Thoracic aorta (tissue), 2 donors: Measurements from ENCODE around the gene GNG7. TPM values are rescaled to one million over a fixed set of nuclear protein-coding genes. Genes with fewer than 3 reads are reported as not detected.
A peak's percentile ranks its signal among the peaks of the same experiment; 100 is the strongest.

ENCODE experiments used
- ATAC-seq: fragments of 150-250 bp; one replicate; pipeline ENCODE4 v1.8.0; 2017; ENCODE audit warnings: low read depth; ENCODE audit not compliant: insufficient number of reproducible peaks, low FRiP score
- DNase-seq: peaks from one replicate; pipeline ENCODE4 v3.0.0-alpha.2; 2020; ENCODE audit warnings: low spot score
- H3K27ac ChIP-seq, 2 donors: fragments of 200-600 bp; sonication (generic); 1 replicate in 1 of 2; 2 replicates in 1 of 2; pipeline ENCODE4 v1.5.1; 2016; ENCODE audit warnings: mild to moderate bottlenecking in 2 of 2, moderate library complexity in 2 of 2
- H3K27me3 ChIP-seq: fragments of 200-600 bp; sonication (generic); replicated peaks from 2 replicates; pipeline ENCODE4 v1.6.0; 2016; ENCODE audit warnings: mild to moderate bottlenecking; ENCODE audit not compliant: insufficient read depth
- H3K36me3 ChIP-seq: fragments of 200-600 bp; sonication (generic); one replicate; pipeline ENCODE4 v1.5.1; 2016
- H3K4me1 ChIP-seq, 2 donors: fragments of 200-600 bp; sonication (generic); 1 replicate in 1 of 2; 2 replicates in 1 of 2; pipeline versions ENCODE4 v1.5.1 to v1.6.0; 2016; ENCODE audit warnings: low read depth in 2 of 2, mild to moderate bottlenecking in 1 of 2; ENCODE audit not compliant: control insufficient read depth in 1 of 2
- H3K4me3 ChIP-seq: fragments of 200-600 bp; sonication (generic); 2 replicates; pipeline ENCODE4 v1.5.1; 2016; ENCODE audit warnings: mild to moderate bottlenecking
- H3K9me3 ChIP-seq: fragments of 200-600 bp; sonication (generic); 2 replicates; pipeline ENCODE4 v1.5.1; 2016
- CTCF ChIP-seq: fragments of 200-600 bp; sonication (generic); IDR thresholded peaks from one replicate; pipeline ENCODE4 v1.5.1; 2019; ENCODE audit warnings: antibody characterized with exemption
- total RNA-seq, 2 donors: library from RNA; depleted of rRNA; stranded (reverse); fragments of >200 nt; gene quantifications; one replicate each; pipeline versions ENCODE4 v1.1.0 to v1.2.3, GENCODE V29; 2016

GNG7 gene
- total RNA-seq, 2 donors from 2014 or later, result 2.3 to 3.2 TPM

- no peaks in the 10 kb centered on the region for H3K27me3 ChIP-seq
- no peaks in the 10 kb centered on the region for H3K9me3 ChIP-seq
- H3K36me3 ChIP-seq, result no peaks in the 10 kb centered on the region
- no peak for ATAC-seq
- H3K4me3 ChIP-seq, result no peak overlapping the region
- no peak for DNase-seq
- TF ChIP-seq CTCF, result no peak
- H3K4me1 ChIP-seq, result peaks cover 12 to 46% of the 10 kb centered on the region in 2 donors
- no peak overlapping the region for H3K27ac ChIP-seq
Measured at GRCh38 chr19:2491130-2491801, 211.2 kb downstream of the GNG7 start.

GRCh38 chr19:2490659-2491058 is 211.8 kb downstream of the GNG7 start:
- H3K36me3 ChIP-seq, result no peaks in the 10 kb centered on the region
- no peak for DNase-seq
- no peak overlapping the region for H3K27ac ChIP-seq
- H3K9me3 ChIP-seq, result no peaks in the 10 kb centered on the region
- no peak for TF ChIP-seq CTCF
- H3K27me3 ChIP-seq, result no peaks in the 10 kb centered on the region
- no peak overlapping the region for H3K4me3 ChIP-seq
- no peak for ATAC-seq
- peaks cover 6 to 40% of the 10 kb centered on the region in 2 donors for H3K4me1 ChIP-seq

GRCh38 chr19:2488942-2489731 is 213.4 kb downstream of the GNG7 start:
- Histone ChIP-seq H3K36me3 (no peaks in the 10 kb centered on the region), H3K27ac (peak overlapping the region; percentile 69), H3K9me3 (no peaks in the 10 kb centered on the region), H3K27me3 (no peaks in the 10 kb centered on the region), H3K4me1 (peaks cover 6 to 35% of the 10 kb centered on the region in 2 donors), H3K4me3 (peak overlapping the region; percentile 79)
- ATAC-seq (peak; percentile 71), DNase-seq (no peak)
- peak; percentile 32 for TF ChIP-seq CTCF

GRCh38 chr19:2488405-2488941 is 214.0 kb downstream of the GNG7 start:
- Histone ChIP-seq H3K27me3 (no peaks in the 10 kb centered on the region), H3K27ac (peak overlapping the region; percentile 69), H3K9me3 (no peaks in the 10 kb centered on the region), H3K4me1 (peaks cover 6 to 30% of the 10 kb centered on the region in 2 donors), H3K4me3 (peak overlapping the region; percentile 79), H3K36me3 (no peaks in the 10 kb centered on the region)
- ATAC-seq, result no peak
- no peak for TF ChIP-seq CTCF
- no peak for DNase-seq

GRCh38 chr19:2487842-2488241 is 214.7 kb downstream of the GNG7 start:
- H3K4me3 ChIP-seq, result peak overlapping the region; percentile 79
- H3K9me3 ChIP-seq, result peaks cover 5% of the 10 kb centered on the region
- H3K27me3 ChIP-seq, result no peaks in the 10 kb centered on the region
- H3K36me3 ChIP-seq, result no peaks in the 10 kb centered on the region
- no peak for ATAC-seq
- no peak for TF ChIP-seq CTCF
- no peak for DNase-seq
- H3K4me1 ChIP-seq, result peaks cover 6 to 30% of the 10 kb centered on the region in 2 donors
- peak overlapping the region; percentile 38 to 69 for H3K27ac ChIP-seq
